MCF 10A (cell line): ENCODE measurements around the gene OSBP2. TPM values are rescaled to one million over a fixed set of nuclear protein-coding genes. Genes with fewer than 3 reads are reported as not detected.

Experiments used
- BruUV-seq: library from RNA; stranded (reverse); fragments of 400-500 nt; replicated peaks from 2 replicates; lab custom pipeline; 2021; lab: Mats Ljungman, UMichigan
- CTCF ChIA-PET: fragments of 300-600 bp; sonication (Branson Sonifier 250); formaldehyde crosslinking; extraction: SDS; loops from one replicate; lab custom pipeline; 2021; ENCODE audit warnings: antibody characterized with exemption, inconsistent platforms; lab: Yijun Ruan, JAX
- POLR2A ChIA-PET: fragments of 300-600, 350-650 bp; sonication (Branson Sonifier 250); formaldehyde crosslinking; extraction: SDS; loops from one replicate; lab custom pipeline; 2020; ENCODE audit warnings: antibody characterized with exemption, inconsistent platforms; lab: Yijun Ruan, JAX
- DNase-seq: peaks from one replicate; pipeline ENCODE4 v3.0.0-alpha.2; 2018; ENCODE audit not compliant: unreplicated experiment
- H3K27ac Mint-ChIP-seq: one replicate; pipeline ENCODE4 v1.8.0; 2022; ENCODE audit warnings: mild to moderate bottlenecking, low read depth, mixed read lengths; ENCODE audit not compliant: unreplicated experiment
- H3K27me3 Mint-ChIP-seq: one replicate; pipeline ENCODE4 v1.8.0; 2022; ENCODE audit warnings: mixed read lengths; ENCODE audit not compliant: insufficient read depth, unreplicated experiment
- H3K36me3 Mint-ChIP-seq: one replicate; pipeline ENCODE4 v1.8.0; 2022; ENCODE audit warnings: mild to moderate bottlenecking, moderate library complexity, mixed read lengths; ENCODE audit not compliant: insufficient read depth, unreplicated experiment
- H3K4me1 Mint-ChIP-seq: one replicate; pipeline ENCODE4 v1.8.0; 2022; ENCODE audit warnings: mixed read lengths; ENCODE audit not compliant: insufficient read depth, unreplicated experiment
- H3K4me3 Mint-ChIP-seq: one replicate; pipeline ENCODE4 v1.8.0; 2022; ENCODE audit warnings: mild to moderate bottlenecking, moderate library complexity, mixed read lengths; ENCODE audit not compliant: unreplicated experiment
- H3K9me3 Mint-ChIP-seq: one replicate; pipeline ENCODE4 v1.8.0; 2022; ENCODE audit warnings: mixed read lengths; ENCODE audit not compliant: unreplicated experiment
- intact Hi-C: fragments of 100-400 bp; cut with micrococcal nuclease; formaldehyde crosslinking; loops from 2 replicates; pipeline ENCODE4 v1.14.1; 2022
- total RNA-seq: library from RNA; stranded (reverse); gene quantifications from 2 replicates; pipeline ENCODE4 v1.2.3, GENCODE V29; 2022
- TF ChIP-seq, protein P1 (sequence below): fragments of 200-600 bp; IDR thresholded peaks from one replicate; pipeline ENCODE4 v1.8.0; 2022; ENCODE audit warnings: antibody characterized with exemption, mild to moderate bottlenecking; ENCODE audit not compliant: unreplicated experiment

Gene OSBP2
- total RNA-seq, 1 experiment from 2014 or later = 276 TPM

- intact Hi-C loops = loop anchor here (1.0 kb wide), 2 partner anchors 121 to 310 kb away; no protein-coding TSS in a partner anchor
- POLR2A ChIA-PET = interaction anchor here (0.5 to 2.1 kb wide), 5 partner anchors 121 to 365 kb away, joined by 3 to 21 read pairs (median 3); partner anchors contain the start of genes PES1 and SLC35E4
- Mint-ChIP-seq H3K9me3 (no peaks in the 10 kb centered on the region), H3K4me1 (peaks cover 5% of the 10 kb centered on the region), H3K36me3 (peaks cover 6% of the 10 kb centered on the region), H3K27ac (no peak overlapping the region), H3K4me3 (no peak overlapping the region), H3K27me3 (no peaks in the 10 kb centered on the region)
- TF ChIP-seq, protein P1, sequence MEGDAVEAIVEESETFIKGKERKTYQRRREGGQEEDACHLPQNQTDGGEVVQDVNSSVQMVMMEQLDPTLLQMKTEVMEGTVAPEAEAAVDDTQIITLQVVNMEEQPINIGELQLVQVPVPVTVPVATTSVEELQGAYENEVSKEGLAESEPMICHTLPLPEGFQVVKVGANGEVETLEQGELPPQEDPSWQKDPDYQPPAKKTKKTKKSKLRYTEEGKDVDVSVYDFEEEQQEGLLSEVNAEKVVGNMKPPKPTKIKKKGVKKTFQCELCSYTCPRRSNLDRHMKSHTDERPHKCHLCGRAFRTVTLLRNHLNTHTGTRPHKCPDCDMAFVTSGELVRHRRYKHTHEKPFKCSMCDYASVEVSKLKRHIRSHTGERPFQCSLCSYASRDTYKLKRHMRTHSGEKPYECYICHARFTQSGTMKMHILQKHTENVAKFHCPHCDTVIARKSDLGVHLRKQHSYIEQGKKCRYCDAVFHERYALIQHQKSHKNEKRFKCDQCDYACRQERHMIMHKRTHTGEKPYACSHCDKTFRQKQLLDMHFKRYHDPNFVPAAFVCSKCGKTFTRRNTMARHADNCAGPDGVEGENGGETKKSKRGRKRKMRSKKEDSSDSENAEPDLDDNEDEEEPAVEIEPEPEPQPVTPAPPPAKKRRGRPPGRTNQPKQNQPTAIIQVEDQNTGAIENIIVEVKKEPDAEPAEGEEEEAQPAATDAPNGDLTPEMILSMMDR = no peak
- no peak for DNase-seq
- CTCF ChIA-PET = interaction anchor here (0.6 to 8.3 kb wide), 32 partner anchors 8 to 554 kb away, joined by 3 to 191 read pairs (median 4); partner anchors contain the start of genes DUSP18, SLC35E4 and TCN2
- no TSS peak for BruUV-seq
Observed at GRCh38 chr22:30755759-30756124, 61.1 kb downstream of the OSBP2 start.

DNA sequence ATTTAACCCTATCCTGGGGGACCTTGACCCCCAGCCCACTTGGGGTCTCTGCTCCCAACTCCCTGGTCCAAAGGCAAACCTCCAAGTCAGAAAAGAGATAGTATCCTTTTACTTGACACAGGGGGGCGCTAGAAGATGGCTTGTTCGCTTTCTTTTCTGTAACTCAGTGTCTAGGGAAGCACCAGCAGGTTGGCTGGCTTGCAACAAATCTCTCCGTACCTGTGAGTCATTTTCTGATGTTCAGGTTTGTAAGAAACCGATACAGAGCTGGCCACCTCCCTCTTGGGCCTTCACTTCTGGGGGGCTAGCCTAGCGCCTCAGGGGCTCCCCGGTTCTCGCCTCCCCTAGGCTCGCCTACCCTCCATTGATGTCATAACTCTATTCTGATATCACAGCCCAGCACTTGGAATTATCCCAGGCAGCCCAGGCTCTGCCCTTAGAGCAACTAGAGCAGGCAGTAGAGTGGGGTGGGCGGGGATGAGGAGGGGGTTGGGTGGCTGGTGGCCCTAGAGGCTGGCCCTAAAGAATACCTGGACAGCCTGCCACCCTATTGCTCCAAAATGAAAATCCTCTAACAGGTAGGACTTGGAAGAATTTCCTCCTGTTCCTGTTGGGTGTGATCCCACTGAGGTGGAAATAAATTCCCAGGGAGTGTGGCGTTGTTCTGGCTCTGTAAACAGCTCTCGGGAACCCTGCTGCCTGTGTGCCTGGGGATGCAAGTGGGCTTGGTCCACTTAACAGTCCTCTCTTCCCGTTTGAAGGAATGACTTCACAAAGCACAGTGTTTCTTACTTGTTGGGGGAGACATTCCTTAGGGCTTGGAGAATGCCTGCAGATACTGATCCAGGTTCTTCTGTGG lies 69.4 kb downstream of the OSBP2 start:
- TF ChIP-seq, protein P1 = peak; percentile 71
- Mint-ChIP-seq H3K36me3 (no peaks in the 10 kb centered on the region), H3K9me3 (no peaks in the 10 kb centered on the region), H3K27ac (peak overlapping the region; percentile 10), H3K4me1 (peaks cover 10% of the 10 kb centered on the region), H3K27me3 (no peaks in the 10 kb centered on the region), H3K4me3 (no peak overlapping the region)
- intact Hi-C loops = loop anchor here (1.0 to 2.0 kb wide), 3 partner anchors 42 to 321 kb away; no protein-coding TSS in a partner anchor
- BruUV-seq = no TSS peak
- peak; percentile 91 for DNase-seq
- CTCF ChIA-PET = interaction anchor here (0.5 to 6.0 kb wide), 42 partner anchors 9 to 551 kb away, joined by 3 to 167 read pairs (median 4); partner anchors contain the start of gene MORC2
- POLR2A ChIA-PET = interaction anchor here (0.7 to 3.3 kb wide), 7 partner anchors 39 to 480 kb away, joined by 3 to 27 read pairs (median 4); no protein-coding TSS in a partner anchor

DNA sequence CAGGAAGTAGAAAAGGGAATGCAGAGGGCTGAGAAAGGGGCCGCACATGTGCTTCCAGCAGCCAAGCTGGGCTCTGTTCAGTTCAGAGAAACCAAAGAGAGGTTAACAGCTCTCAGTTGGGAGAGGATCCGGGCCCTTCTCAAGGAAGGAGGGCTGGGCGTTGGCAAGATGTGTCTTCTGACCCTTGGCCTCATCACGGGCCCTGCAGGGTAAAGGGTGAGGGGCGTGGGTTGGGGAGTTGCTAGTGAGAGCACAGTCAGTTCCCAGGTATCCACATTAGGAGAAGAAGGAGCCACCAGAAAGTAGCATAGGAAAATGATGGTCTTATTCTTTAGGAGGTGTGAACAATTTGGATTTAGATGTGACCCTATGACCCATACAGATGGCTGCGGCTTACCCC lies 73.0 kb downstream of the OSBP2 start:
- ChIA-PET POLR2A (no interaction called here), CTCF (interaction anchor here (3.9 kb wide), 1 partner anchor 152 kb away, joined by 30 read pairs; no protein-coding TSS in a partner anchor)
- Mint-ChIP-seq H3K4me1 (peaks cover 10% of the 10 kb centered on the region), H3K27ac (no peak overlapping the region), H3K9me3 (no peaks in the 10 kb centered on the region), H3K27me3 (no peaks in the 10 kb centered on the region), H3K4me3 (no peak overlapping the region), H3K36me3 (no peaks in the 10 kb centered on the region)
- BruUV-seq = no TSS peak
- intact Hi-C loops = no loop called here
- no peak for DNase-seq
- TF ChIP-seq, protein P1 = no peak

- Mint-ChIP-seq H3K9me3 (no peaks in the 10 kb centered on the region), H3K27ac (no peak overlapping the region), H3K27me3 (no peaks in the 10 kb centered on the region), H3K4me1 (no peaks in the 10 kb centered on the region), H3K36me3 (no peaks in the 10 kb centered on the region), H3K4me3 (no peak overlapping the region)
- ChIA-PET POLR2A (interaction anchor here (0.7 kb wide), 1 partner anchor 51 kb away, joined by 3 read pairs; no protein-coding TSS in a partner anchor), CTCF (interaction anchor here (0.7 kb wide), 1 partner anchor 149 kb away, joined by 4 read pairs; no protein-coding TSS in a partner anchor)
- intact Hi-C loops = no loop called here
- no peak for DNase-seq
- no TSS peak for BruUV-seq
- TF ChIP-seq, protein P1 = no peak
Observed at GRCh38 chr22:30770716-30771115, 76.0 kb downstream of the OSBP2 start.
